IMR-90 (cell line): ENCODE results near the gene IQUB.

ENCODE experiments used
- BHLHE40 ChIP-seq: fragments of 150-350 bp; IDR thresholded peaks from 2 replicates; pipeline ENCODE4 v1.6.1; 2016; ENCODE audit warnings: mild to moderate bottlenecking, low read depth, low read length
- CEBPB ChIP-seq: IDR thresholded peaks from 2 replicates; pipeline ENCODE4 v1.6.1; 2012; ENCODE audit warnings: low read depth, low read length, improper control_type of control experiment
- FOS ChIP-seq: fragments of 150-350 bp; IDR thresholded peaks from 2 replicates; pipeline ENCODE4 v1.6.1; 2016; ENCODE audit warnings: low read depth, low read length
- MAFK ChIP-seq: IDR thresholded peaks from 2 replicates; pipeline ENCODE4 v1.6.1; 2012; ENCODE audit warnings: low read depth, low read length, improper control_type of control experiment
- MAZ ChIP-seq: IDR thresholded peaks from 2 replicates; pipeline ENCODE4 v1.6.1; 2012; ENCODE audit warnings: low read depth, mild to moderate bottlenecking, low read length, improper control_type of control experiment, moderate library complexity, borderline replicate concordance
- MXI1 ChIP-seq: IDR thresholded peaks from 2 replicates; pipeline ENCODE4 v1.6.1; 2012; ENCODE audit warnings: low read depth, mild to moderate bottlenecking, low read length, moderate library complexity, borderline replicate concordance
- POLR2A ChIP-seq: IDR thresholded peaks from 2 replicates; pipeline ENCODE4 v1.6.1; 2012; ENCODE audit warnings: mild to moderate bottlenecking, low read depth, low read length
- RAD21 ChIP-seq: IDR thresholded peaks from 2 replicates; pipeline ENCODE4 v1.6.1; 2012; ENCODE audit warnings: low read length, improper control_type of control experiment
- RCOR1 ChIP-seq: IDR thresholded peaks from 2 replicates; pipeline ENCODE4 v1.6.1; 2012; ENCODE audit warnings: mild to moderate bottlenecking, low read length, improper control_type of control experiment; ENCODE audit not compliant: insufficient replicate concordance
- RFX5 ChIP-seq: IDR thresholded peaks from 2 replicates; pipeline ENCODE4 v1.8.0; 2012; ENCODE audit warnings: low read depth, mild to moderate bottlenecking, low read length, moderate library complexity
- SMC3 ChIP-seq: fragments of 150-350 bp; IDR thresholded peaks from 2 replicates; pipeline ENCODE4 v1.6.1; 2016; ENCODE audit warnings: low read depth, mild to moderate bottlenecking, antibody characterized with exemption, low read length, moderate library complexity
- TF ChIP-seq, protein P1 (sequence below): conservative IDR thresholded peaks from 2 replicates; pipeline ENCODE4 v1.5.1; 2012; ENCODE audit warnings: mild to moderate bottlenecking, low read depth, low read length, improper control_type of control experiment
- TF ChIP-seq, protein P2 (sequence below): fragments of 150-350 bp; IDR thresholded peaks from 2 replicates; pipeline ENCODE4 v1.6.1; 2016; ENCODE audit warnings: low read depth, mild to moderate bottlenecking, low read length, moderate library complexity, borderline replicate concordance
- TF ChIP-seq, protein P3 (sequence below): fragments of 150-350 bp; IDR thresholded peaks from 2 replicates; pipeline ENCODE4 v1.6.1; 2017; ENCODE audit warnings: mild to moderate bottlenecking, antibody characterized with exemption, low read length, low read depth

DNA sequence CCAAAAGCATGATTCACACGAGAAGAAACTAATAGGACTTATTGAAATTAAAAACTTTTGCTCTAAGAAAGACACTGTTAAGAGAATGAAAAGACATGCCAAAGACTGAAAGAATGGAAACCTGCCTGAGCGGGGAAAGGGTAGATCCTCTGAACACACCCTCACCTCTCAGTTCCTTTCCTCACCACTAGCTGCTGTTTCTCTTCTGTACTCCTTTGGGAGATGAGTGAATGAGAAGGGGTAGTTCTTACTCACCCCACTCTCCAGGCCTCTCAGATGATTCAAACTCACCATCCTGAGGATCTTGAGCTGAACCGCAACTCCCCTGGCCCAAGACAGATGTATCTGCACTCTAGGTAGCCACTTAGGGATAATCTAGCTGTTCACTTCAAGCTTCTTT lies 41.9 kb downstream of the IQUB start:
- TF ChIP-seq, protein P1, sequence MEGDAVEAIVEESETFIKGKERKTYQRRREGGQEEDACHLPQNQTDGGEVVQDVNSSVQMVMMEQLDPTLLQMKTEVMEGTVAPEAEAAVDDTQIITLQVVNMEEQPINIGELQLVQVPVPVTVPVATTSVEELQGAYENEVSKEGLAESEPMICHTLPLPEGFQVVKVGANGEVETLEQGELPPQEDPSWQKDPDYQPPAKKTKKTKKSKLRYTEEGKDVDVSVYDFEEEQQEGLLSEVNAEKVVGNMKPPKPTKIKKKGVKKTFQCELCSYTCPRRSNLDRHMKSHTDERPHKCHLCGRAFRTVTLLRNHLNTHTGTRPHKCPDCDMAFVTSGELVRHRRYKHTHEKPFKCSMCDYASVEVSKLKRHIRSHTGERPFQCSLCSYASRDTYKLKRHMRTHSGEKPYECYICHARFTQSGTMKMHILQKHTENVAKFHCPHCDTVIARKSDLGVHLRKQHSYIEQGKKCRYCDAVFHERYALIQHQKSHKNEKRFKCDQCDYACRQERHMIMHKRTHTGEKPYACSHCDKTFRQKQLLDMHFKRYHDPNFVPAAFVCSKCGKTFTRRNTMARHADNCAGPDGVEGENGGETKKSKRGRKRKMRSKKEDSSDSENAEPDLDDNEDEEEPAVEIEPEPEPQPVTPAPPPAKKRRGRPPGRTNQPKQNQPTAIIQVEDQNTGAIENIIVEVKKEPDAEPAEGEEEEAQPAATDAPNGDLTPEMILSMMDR: no peak
- no peak for TF ChIP-seq MAFK
- no peak for TF ChIP-seq RAD21
- TF ChIP-seq, protein P2, sequence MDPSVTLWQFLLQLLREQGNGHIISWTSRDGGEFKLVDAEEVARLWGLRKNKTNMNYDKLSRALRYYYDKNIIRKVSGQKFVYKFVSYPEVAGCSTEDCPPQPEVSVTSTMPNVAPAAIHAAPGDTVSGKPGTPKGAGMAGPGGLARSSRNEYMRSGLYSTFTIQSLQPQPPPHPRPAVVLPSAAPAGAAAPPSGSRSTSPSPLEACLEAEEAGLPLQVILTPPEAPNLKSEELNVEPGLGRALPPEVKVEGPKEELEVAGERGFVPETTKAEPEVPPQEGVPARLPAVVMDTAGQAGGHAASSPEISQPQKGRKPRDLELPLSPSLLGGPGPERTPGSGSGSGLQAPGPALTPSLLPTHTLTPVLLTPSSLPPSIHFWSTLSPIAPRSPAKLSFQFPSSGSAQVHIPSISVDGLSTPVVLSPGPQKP: no peak
- TF ChIP-seq POLR2A: no peak
- no peak for TF ChIP-seq CEBPB
- TF ChIP-seq BHLHE40: no peak
- TF ChIP-seq MXI1: no peak
- no peak for TF ChIP-seq RFX5
- no peak for TF ChIP-seq FOS
- TF ChIP-seq, protein P3, sequence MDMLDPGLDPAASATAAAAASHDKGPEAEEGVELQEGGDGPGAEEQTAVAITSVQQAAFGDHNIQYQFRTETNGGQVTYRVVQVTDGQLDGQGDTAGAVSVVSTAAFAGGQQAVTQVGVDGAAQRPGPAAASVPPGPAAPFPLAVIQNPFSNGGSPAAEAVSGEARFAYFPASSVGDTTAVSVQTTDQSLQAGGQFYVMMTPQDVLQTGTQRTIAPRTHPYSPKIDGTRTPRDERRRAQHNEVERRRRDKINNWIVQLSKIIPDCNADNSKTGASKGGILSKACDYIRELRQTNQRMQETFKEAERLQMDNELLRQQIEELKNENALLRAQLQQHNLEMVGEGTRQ: no peak
- no peak for TF ChIP-seq RCOR1
- no peak for TF ChIP-seq MAZ
- TF ChIP-seq SMC3: no peak
